H1 (cell line): ENCODE data around the gene DPP10. TPM values are rescaled to one million over a fixed set of nuclear protein-coding genes. Genes with fewer than 3 reads are reported as not detected.

Source experiments
- CTCF ChIA-PET: fragments of 300-600 bp; sonication (Branson Sonifier 250); formaldehyde crosslinking; loops from one replicate; lab custom pipeline; 2021; ENCODE audit not compliant: partially characterized antibody; lab: Charles Lee
- POLR2A ChIA-PET: fragments of 300-600 bp; sonication (Branson Sonifier 250); formaldehyde crosslinking; loops from one replicate; lab custom pipeline; 2021; ENCODE audit warnings: inconsistent platforms; ENCODE audit not compliant: partially characterized antibody; lab: Charles Lee
- DNase-seq, 2 experiments: peaks; one replicate each; pipeline versions ENCODE4 v3.0.0 to v3.0.0-alpha.2; 2010 to 2022; ENCODE audit warnings: low spot score in 2 of 2, low read depth in 1 of 2, mixed read lengths in 1 of 2
- FAIRE-seq: peaks from 2 replicates; lab custom pipeline; 2011; peaks lifted over from hg19 to GRCh38; lab: Jason Lieb, UNC
- H2AFZ ChIP-seq: 2 replicates; pipeline ENCODE4 v1.8.1; 2012; ENCODE audit warnings: low read length, inconsistent platforms
- H2AK5ac ChIP-seq: 2 replicates; pipeline ENCODE4 v1.6.1; 2013; ENCODE audit warnings: low read depth, low read length
- H2BK120ac ChIP-seq: replicated peaks from 2 replicates; pipeline ENCODE3; 2013; ENCODE audit warnings: low read depth, low read length, inconsistent platforms
- H2BK12ac ChIP-seq: 2 replicates; pipeline ENCODE4 v1.6.1; 2013; ENCODE audit warnings: low read depth, low read length
- H2BK15ac ChIP-seq: 2 replicates; pipeline ENCODE4 v1.6.1; 2013; ENCODE audit warnings: low read length
- H2BK20ac ChIP-seq: 2 replicates; pipeline ENCODE4 v1.6.1; 2013; ENCODE audit warnings: low read length
- H2BK5ac ChIP-seq: 2 replicates; pipeline ENCODE4 v1.6.1; 2013; ENCODE audit warnings: low read depth, low read length
- H3K14ac ChIP-seq: 2 replicates; pipeline ENCODE4 v1.6.1; 2013; ENCODE audit warnings: inconsistent platforms; ENCODE audit not compliant: insufficient read length
- H3K18ac ChIP-seq: 2 replicates; pipeline ENCODE4 v1.6.1; 2013; ENCODE audit warnings: low read length; ENCODE audit errors: extremely low read depth
- H3K23ac ChIP-seq: 2 replicates; pipeline ENCODE4 v1.6.1; 2013; ENCODE audit warnings: inconsistent platforms; ENCODE audit not compliant: insufficient read length
- H3K23me2 ChIP-seq: 2 replicates; pipeline ENCODE4 v1.6.1; 2013; ENCODE audit warnings: low read depth, low read length
- H3K27ac ChIP-seq: 2 replicates; pipeline ENCODE4 v1.6.1; 2011; ENCODE audit warnings: low read depth, low read length, inconsistent platforms
- H3K27me3 ChIP-seq, 4 experiments: replicated peaks in 1 of 4; 1 replicate in 1 of 4; 2 replicates in 3 of 4; pipeline versions ENCODE4 v1.6.1 to v1.8.1; 2011 to 2013; ENCODE audit warnings: low read length in 3 of 4, mild to moderate bottlenecking in 3 of 4, inconsistent platforms in 2 of 4, mixed read lengths in 2 of 4, moderate library complexity in 1 of 4; ENCODE audit not compliant: control insufficient read depth in 3 of 4, insufficient read depth in 3 of 4; ENCODE audit errors: extremely low read depth in 1 of 4
- H3K36me3 ChIP-seq, 4 experiments: 2 replicates each; pipeline versions ENCODE4 v1.6.1 to v1.8.1; 2011 to 2013; ENCODE audit warnings: mild to moderate bottlenecking in 4 of 4, low read length in 3 of 4, moderate library complexity in 2 of 4, control low read depth in 1 of 4, inconsistent platforms in 1 of 4; ENCODE audit not compliant: insufficient read depth in 4 of 4, control insufficient read depth in 2 of 4
- H3K4ac ChIP-seq: replicated peaks from 2 replicates; pipeline ENCODE3; 2013; ENCODE audit warnings: low read length, low read depth, mixed read lengths, inconsistent platforms; ENCODE audit not compliant: insufficient read length
- H3K4me1 ChIP-seq, 4 experiments: replicated peaks in 1 of 4; 1 replicate in 1 of 4; 2 replicates in 3 of 4; pipeline versions ENCODE4 v1.6.1 to v1.8.1; 2011 to 2013; ENCODE audit warnings: low read length in 3 of 4, inconsistent platforms in 2 of 4, mixed read lengths in 1 of 4; ENCODE audit not compliant: insufficient read depth in 4 of 4, control insufficient read depth in 3 of 4
- H3K4me2 ChIP-seq, 2 experiments: 2 replicates each; pipeline versions ENCODE4 v1.6.1 to v1.8.1; 2011 to 2013; ENCODE audit warnings: low read depth in 2 of 2, low read length in 2 of 2, control low read depth in 1 of 2, inconsistent platforms in 1 of 2, mild to moderate bottlenecking in 1 of 2; ENCODE audit not compliant: insufficient read depth in 1 of 2
- H3K4me3 ChIP-seq, 4 experiments: fragments of 200-600, 300-600 bp in 1 of 4; sonication (generic), shearing (Covaris generic), sonication (Bioruptor Twin) in 1 of 4; 2 replicates each; pipeline versions ENCODE4 v1.5.1 to v1.8.1; 2011 to 2016; ENCODE audit warnings: low read length in 4 of 4, low read depth in 3 of 4, control low read depth in 2 of 4, inconsistent platforms in 2 of 4, mild to moderate bottlenecking in 2 of 4, mixed read lengths in 1 of 4, moderate library complexity in 1 of 4; ENCODE audit not compliant: insufficient read depth in 2 of 4; ENCODE audit errors: extremely low read depth in 1 of 4
- H3K56ac ChIP-seq: replicated peaks from 2 replicates; pipeline ENCODE3; 2013; ENCODE audit warnings: low read depth, mild to moderate bottlenecking, mixed read lengths, low read length, inconsistent platforms; ENCODE audit not compliant: insufficient read length
- H3K79me1 ChIP-seq: 2 replicates; pipeline ENCODE4 v1.6.1; 2013; ENCODE audit warnings: low read depth, low read length, control low read depth
- H3K79me2 ChIP-seq, 2 experiments: 2 replicates each; pipeline versions ENCODE4 v1.6.1 to v1.8.1; 2012 to 2013; ENCODE audit warnings: low read length in 2 of 2, mild to moderate bottlenecking in 2 of 2, inconsistent platforms in 1 of 2; ENCODE audit not compliant: insufficient read depth in 2 of 2, control insufficient read depth in 1 of 2
- H3K9ac ChIP-seq, 4 experiments: replicated peaks in 1 of 4; 1 replicate in 1 of 4; 2 replicates in 3 of 4; pipeline versions ENCODE4 v1.6.1 to v1.8.1; 2011 to 2013; ENCODE audit warnings: low read depth in 3 of 4, low read length in 3 of 4, control low read depth in 2 of 4, mild to moderate bottlenecking in 2 of 4, moderate library complexity in 2 of 4, inconsistent platforms in 1 of 4; ENCODE audit errors: extremely low read depth in 1 of 4
- H3K9me3 ChIP-seq, 2 experiments: 2 replicates each; pipeline versions ENCODE4 v1.6.1 to v1.8.1; 2012 to 2013; ENCODE audit warnings: mild to moderate bottlenecking in 2 of 2, moderate library complexity in 2 of 2, control low read depth in 1 of 2, inconsistent platforms in 1 of 2, low read depth in 1 of 2, low read length in 1 of 2, mixed read lengths in 1 of 2; ENCODE audit not compliant: insufficient read depth in 2 of 2
- H4K20me1 ChIP-seq, 2 experiments: replicated peaks in 1 of 2; 2 replicates each; pipeline versions ENCODE3 to v1.8.1; 2011 to 2013; ENCODE audit warnings: inconsistent platforms in 2 of 2, low read length in 2 of 2, mild to moderate bottlenecking in 1 of 2; ENCODE audit not compliant: insufficient read depth in 2 of 2, control insufficient read depth in 1 of 2
- H4K5ac ChIP-seq: 2 replicates; pipeline ENCODE4 v1.6.1; 2013; ENCODE audit warnings: low read length, low read depth, mixed read lengths, inconsistent platforms; ENCODE audit not compliant: insufficient read length
- H4K8ac ChIP-seq: 2 replicates; pipeline ENCODE4 v1.8.0; 2013; ENCODE audit warnings: mild to moderate bottlenecking, moderate library complexity, low read length, inconsistent platforms; ENCODE audit not compliant: insufficient read depth; ENCODE audit errors: extremely low read depth
- H4K91ac ChIP-seq: replicated peaks from 2 replicates; pipeline ENCODE3; 2013; ENCODE audit warnings: low read length, mixed read lengths, inconsistent platforms; ENCODE audit not compliant: insufficient read length
- CHD1 ChIP-seq: IDR thresholded peaks from 2 replicates; pipeline ENCODE4 v1.6.1; 2012; ENCODE audit warnings: low read depth, low read length, improper control_type of control experiment
- RBBP5 ChIP-seq: IDR thresholded peaks from 2 replicates; pipeline ENCODE4 v1.7.1; 2012; ENCODE audit warnings: low read depth, mild to moderate bottlenecking, inconsistent platforms, low read length, moderate library complexity, borderline replicate concordance
- RNF2 ChIP-seq: fragments of 200-900, 300-1000 bp; sonication (generic); IDR thresholded peaks from 2 replicates; pipeline ENCODE4 v1.7.1; 2016; ENCODE audit warnings: borderline replicate concordance, low read depth, mild to moderate bottlenecking, antibody characterized with exemption, low read length; ENCODE audit not compliant: poor library complexity, severe bottlenecking; ENCODE audit errors: missing control alignments
- YY1 ChIP-seq: IDR thresholded peaks from 2 replicates; pipeline ENCODE4 v1.6.1; 2011; ENCODE audit warnings: low read depth, mild to moderate bottlenecking, low read length
- WGBS, 2 experiments: shearing (Covaris generic) in 1 of 2; methylation state at CpG; one replicate each; pipeline versions ENCODE4 v1.1.6 to v1.1.7; 2013 to 2015; ENCODE audit warnings: low lambda C conversion rate in 2 of 2, mixed read lengths in 2 of 2, inconsistent platforms in 1 of 2, low coverage in 1 of 2, missing lambda C conversion rate in 1 of 2; ENCODE audit not compliant: insufficient replicate concordance in 2 of 2, insufficient coverage in 1 of 2, insufficient read length in 1 of 2; ENCODE audit errors: extremely low coverage in 1 of 2, missing lambda C conversion rate in 1 of 2; 5-methylcytosine and 5-hydroxymethylcytosine counted together
- polyA plus RNA-seq, 7 experiments: library from polyadenylated mRNA; depleted of rRNA in 3 of 7; stranded (reverse) in 5 of 7; unstranded in 2 of 7; fragments of >200 nt in 5 of 7; fragments of 200-250 nt in 2 of 7; gene quantifications; 1 replicate in 5 of 7; 2 replicates in 1 of 7; 4 replicates in 1 of 7; pipeline versions ENCODE4 v1.2.1 to v1.2.3, GENCODE V29; 2011 to 2013; ENCODE audit warnings: missing spikeins in 2 of 7, mixed read lengths in 2 of 7
- total RNA-seq: library from RNA; stranded (reverse); fragmentation: NEBNext Ultra II Directional; extraction: Animal tissue kit (Norgen Biotek cat#: 25700); gene quantifications from 2 replicates; pipeline ENCODE4 v1.2.1, GENCODE V29; 2021

DPP10 gene
- total and polyA plus RNA-seq, 2 of the 8 experiments (the other 6 are each of a cell fraction or from before 2014, with no cell fraction given) = 3.3 to 7.2 TPM

DNA sequence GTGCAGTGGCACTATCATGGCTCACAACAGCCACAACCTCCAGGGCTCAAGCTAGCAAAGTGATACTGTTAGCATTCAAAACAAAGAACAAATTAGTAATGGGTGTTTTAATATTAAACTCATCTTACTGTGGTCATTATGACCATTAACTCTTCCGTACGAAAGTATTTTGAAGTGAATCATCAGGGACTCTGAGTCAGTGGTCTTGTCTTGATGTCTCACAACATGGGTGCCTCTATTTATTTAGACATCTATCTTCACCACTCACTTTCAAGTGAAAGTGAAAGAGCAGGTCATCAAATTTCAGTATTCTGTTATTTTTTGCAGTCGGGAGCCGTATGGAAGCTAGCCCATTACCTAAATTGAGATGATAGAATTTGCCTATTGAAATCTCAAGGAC is 1118.2 kb downstream of the DPP10 start:
- no peak overlapping the region for H3K23ac ChIP-seq
- no peak overlapping the region for H2BK15ac ChIP-seq
- H3K36me3 ChIP-seq = no peaks in the 10 kb centered on the region
- H3K4me2 ChIP-seq = no peak overlapping the region
- no peaks in the 10 kb centered on the region for H3K79me1 ChIP-seq
- H2BK120ac ChIP-seq = no peak overlapping the region
- H2AK5ac ChIP-seq = no peak overlapping the region
- no peak overlapping the region for H4K91ac ChIP-seq
- no peak overlapping the region for H2BK12ac ChIP-seq
- H2BK20ac ChIP-seq = no peak overlapping the region
- no peaks in the 10 kb centered on the region for H3K27me3 ChIP-seq
- no peak overlapping the region for H2BK5ac ChIP-seq
- no peak overlapping the region for H3K9ac ChIP-seq
- 93% methylated on average over 4 of the region's 4 CpGs; no CpG with 5 or more reads in 1 of the 2 experiments for WGBS, 2 experiments
- H3K14ac ChIP-seq = no peak overlapping the region
- H4K20me1 ChIP-seq = peaks cover 0 to 1% of the 10 kb centered on the region in 2 experiments
- no peak overlapping the region for H2AFZ ChIP-seq
- ChIA-PET POLR2A (no interaction called here), CTCF (interaction anchor here (0.9 kb wide), 1 partner anchor 26 kb away, joined by 3 read pairs; no protein-coding TSS in a partner anchor)
- H3K4me1 ChIP-seq = peaks cover 0 to 4% (median under 1%) of the 10 kb centered on the region in 4 experiments; a peak in 1 of 7 replicates
- no peak overlapping the region for H3K4ac ChIP-seq
- H4K5ac ChIP-seq = no peak overlapping the region
- no peaks in the 10 kb centered on the region for H3K79me2 ChIP-seq
- no peak overlapping the region for H3K4me3 ChIP-seq
- no peak for DNase-seq
- no peak overlapping the region for H3K18ac ChIP-seq
- TF ChIP-seq YY1 (no peak), RBBP5 (no peak), RNF2 (no peak), CHD1 (no peak)
- no peak for FAIRE-seq
- no peak overlapping the region for H3K27ac ChIP-seq
- H4K8ac ChIP-seq = no peak overlapping the region
- no peaks in the 10 kb centered on the region for H3K9me3 ChIP-seq
- no peaks in the 10 kb centered on the region for H3K23me2 ChIP-seq
- H3K56ac ChIP-seq = no peak overlapping the region
